Sigmoid colon (tissue), 7 donors: ENCODE data around the gene PCDHGA6. TPM values are rescaled to one million over a fixed set of nuclear protein-coding genes. Genes with fewer than 3 reads are reported as not detected.

Experiments
- DNase-seq: peaks from one replicate; pipeline ENCODE4 v3.0.0-alpha.2; 2019
- H3K27ac ChIP-seq, 4 donors: fragments of 200-600 bp; sonication (generic); one replicate each; pipeline ENCODE4 v1.5.1; 2016 to 2019; ENCODE audit warnings: mild to moderate bottlenecking in 1 of 4
- H3K27me3 ChIP-seq, 3 donors: fragments of 200-600 bp; sonication (generic); one replicate each; pipeline ENCODE4 v1.5.1; 2019; ENCODE audit warnings: mild to moderate bottlenecking in 1 of 3
- H3K36me3 ChIP-seq, 4 donors: fragments of 200-600 bp; sonication (generic); one replicate each; pipeline ENCODE4 v1.5.1; 2016 to 2019
- H3K4me1 ChIP-seq, 4 donors: fragments of 200-600 bp; sonication (generic); one replicate each; pipeline ENCODE4 v1.5.1; 2017 to 2019
- H3K4me3 ChIP-seq, 4 donors: fragments of 200-600 bp; sonication (generic); one replicate each; pipeline ENCODE4 v1.5.1; 2017 to 2019; ENCODE audit warnings: mild to moderate bottlenecking in 2 of 4, moderate library complexity in 1 of 4
- H3K9me3 ChIP-seq, 4 donors: fragments of 200-600 bp in 3 of 4; sonication (generic) in 3 of 4; one replicate each; pipeline versions ENCODE4 v1.5.1 to v1.6.1; 2013 to 2019
- CTCF ChIP-seq, 4 experiments: fragments of 450-650 bp in 3 of 4; fragments of 200-600 bp in 1 of 4; IDR thresholded peaks; one replicate each; pipeline ENCODE4 v1.5.1; 2016 to 2019; ENCODE audit warnings: antibody characterized with exemption in 4 of 4, mild to moderate bottlenecking in 3 of 4, moderate library complexity in 2 of 4
- EP300 ChIP-seq, 4 donors: sonication (generic); formaldehyde crosslinking; IDR thresholded peaks; one replicate each; pipeline ENCODE4 v1.6.1; 2017; ENCODE audit warnings: antibody characterized with exemption in 4 of 4
- POLR2A ChIP-seq, 2 donors: fragments of 450-650 bp; IDR thresholded peaks; one replicate each; pipeline ENCODE4 v1.6.1; 2016; ENCODE audit warnings: antibody characterized with exemption in 2 of 2, mild to moderate bottlenecking in 2 of 2, moderate library complexity in 2 of 2
- POLR2AphosphoS5 ChIP-seq, 4 donors: sonication (generic); formaldehyde crosslinking; IDR thresholded peaks; one replicate each; pipeline ENCODE4 v1.6.1; 2017; ENCODE audit warnings: antibody characterized with exemption in 4 of 4
- WGBS, 2 donors: extraction: QIAGEN DNeasy Blood & Tissue Kit; methylation state at CpG; one replicate each; pipeline ENCODE4 v1.1.7; 2013; 5-methylcytosine and 5-hydroxymethylcytosine counted together
- intact Hi-C: fragments of 100-400 bp; cut with DNase I; formaldehyde crosslinking; loops from one replicate; pipeline ENCODE4 v1.15.1; 2023
- polyA plus RNA-seq, 3 donors: library from polyadenylated mRNA; stranded (reverse); fragments of 200-250 nt; gene quantifications; one replicate each; pipeline ENCODE4 v1.2.3, GENCODE V29; 2013
- total RNA-seq, 4 donors: library from RNA; depleted of rRNA; stranded (reverse); fragments of >200 nt; gene quantifications; one replicate each; pipeline ENCODE4 v1.1.0, GENCODE V29; 2016
- donor health status: healthy with polysubstance abuse.
- donor health status: Bipolar disorder and iron deficiency.
- donor health status: healthy.

PCDHGA6 gene
- total and polyA plus RNA-seq, 7 donors = 0.85 to 13.6 (median 5.8) TPM; not detected in 2

- intact Hi-C loops = no loop called here
- peaks cover 48 to 96% (median 68%) of the 10 kb centered on the region in 4 donors for H3K9me3 ChIP-seq
- H3K27me3 ChIP-seq = peaks cover 0 to 5% (median 4%) of the 10 kb centered on the region in 3 donors
- no peaks in the 10 kb centered on the region for H3K36me3 ChIP-seq
- no peak within 1 kb of the TSS for H3K27ac ChIP-seq
- peak within 1 kb of the TSS in 2 of 4 donors; percentile 14 to 26 for H3K4me3 ChIP-seq
- WGBS, 2 donors = 23 to 34% methylated on average over 24 of the region's 24 CpGs
- H3K4me1 ChIP-seq = no peaks in the 10 kb centered on the region
- TF ChIP-seq CTCF (IDR thresholded peaks at IDR 0.05) = peak in 1 of 4 experiments; percentile 8
- no peak for TF ChIP-seq POLR2A (IDR thresholded peaks at IDR 0.05)
- DNase-seq = no peak
These were observed 13.8 kb upstream of the PCDHGA6 start, which contains the start of gene PCDHGB2 for GRCh38 chr5:141359790-141360426. Gene PCDHGB2, plus strand, starts transcription at chr5:141359994. Its CDS starts 142 bp downstream, at chr5:141360136.

- Histone ChIP-seq H3K4me3 (no peak overlapping the region), H3K4me1 (no peaks in the 10 kb centered on the region), H3K27me3 (peaks cover 0 to 5% (median 4%) of the 10 kb centered on the region in 3 donors), H3K36me3 (no peaks in the 10 kb centered on the region), H3K27ac (no peak overlapping the region), H3K9me3 (peaks cover 50 to 96% (median 70%) of the 10 kb centered on the region in 4 donors)
- no peak for DNase-seq
- intact Hi-C loops = no loop called here
- no peak for TF ChIP-seq POLR2A (IDR thresholded peaks at IDR 0.05)
- TF ChIP-seq EP300 (IDR thresholded peaks at IDR 0.05) = no peak
- TF ChIP-seq CTCF (IDR thresholded peaks at IDR 0.05) = no peak
- TF ChIP-seq POLR2AphosphoS5 (IDR thresholded peaks at IDR 0.05) = no peak
- 42 to 61% methylated on average over 15 of the region's 15 CpGs for WGBS, 2 donors
These were observed 13.0 kb upstream of the PCDHGA6 start for GRCh38 chr5:141360685-141361084.

- Histone ChIP-seq H3K9me3 (peaks cover 41 to 96% (median 67%) of the 10 kb centered on the region in 4 donors), H3K4me3 (no peak overlapping the region), H3K4me1 (no peaks in the 10 kb centered on the region), H3K27ac (no peak overlapping the region), H3K27me3 (peaks cover 0 to 13% (median 4%) of the 10 kb centered on the region in 3 donors), H3K36me3 (no peaks in the 10 kb centered on the region)
- intact Hi-C loops = no loop called here
- TF ChIP-seq POLR2A (IDR thresholded peaks at IDR 0.05) = no peak
- no peak for TF ChIP-seq POLR2AphosphoS5 (IDR thresholded peaks at IDR 0.05)
- no peak for TF ChIP-seq CTCF (IDR thresholded peaks at IDR 0.05)
- no peak for TF ChIP-seq EP300 (IDR thresholded peaks at IDR 0.05)
- DNase-seq = no peak
These were observed 11.0 kb upstream of the PCDHGA6 start for GRCh38 chr5:141362719-141363118.

GRCh38 chr5:141363952-141364660 lies 9.6 kb upstream of the PCDHGA6 start, which contains the start of gene PCDHGA5:
Gene PCDHGA5, plus strand, starts transcription at chr5:141364162. Its CDS starts 169 bp downstream, at chr5:141364331.
- DNase-seq = no peak
- no peak for TF ChIP-seq POLR2AphosphoS5 (IDR thresholded peaks at IDR 0.05)
- TF ChIP-seq CTCF (IDR thresholded peaks at IDR 0.05) = no peak
- no peak for TF ChIP-seq EP300 (IDR thresholded peaks at IDR 0.05)
- TF ChIP-seq POLR2A (IDR thresholded peaks at IDR 0.05) = no peak
- H3K9me3 ChIP-seq = peaks cover 41 to 92% (median 61%) of the 10 kb centered on the region in 4 donors
- 23 to 51% methylated on average over 34 of the region's 34 CpGs for WGBS, 2 donors
- no peaks in the 10 kb centered on the region for H3K4me1 ChIP-seq
- H3K36me3 ChIP-seq = no peaks in the 10 kb centered on the region
- peaks cover 0 to 13% (median 4%) of the 10 kb centered on the region in 3 donors for H3K27me3 ChIP-seq
- peak within 1 kb of the TSS in 2 of 4 donors; percentile 12 to 17 for H3K4me3 ChIP-seq
- no peak within 1 kb of the TSS for H3K27ac ChIP-seq
- intact Hi-C loops = no loop called here
